ENCODE measurements around the gene LRRC27.

- TF ChIP-seq CTCF (IDR thresholded peaks at IDR 0.05), result no peak
- no peak for TF ChIP-seq POLR2A (IDR thresholded peaks at IDR 0.05)
- TF ChIP-seq POLR2AphosphoS5 (IDR thresholded peaks at IDR 0.05), result no peak
Observed at GRCh38 chr10:132384618-132385388, 52.8 kb downstream of the LRRC27 start.
